HepG2 (cell line): Measurements from ENCODE around the gene HAT1. TPM values are rescaled to one million over a fixed set of nuclear protein-coding genes. Genes with fewer than 3 reads are reported as not detected.
A peak's percentile ranks its signal among the peaks of the same experiment; 100 is the strongest.

Source experiments
- ATF7-NPFF ChIP-seq: sonication (generic); formaldehyde crosslinking; IDR thresholded peaks from 2 replicates; pipeline ENCODE4 v1.8.1; 2023; ENCODE audit warnings: mild to moderate bottlenecking, low read depth, missing genetic modification reagents, moderate library complexity
- CENPX ChIP-seq: sonication (generic); formaldehyde crosslinking; IDR thresholded peaks from 2 replicates; pipeline ENCODE4 v1.9.0; 2021; ENCODE audit warnings: mild to moderate bottlenecking, missing genetic modification reagents, moderate library complexity
- EP300 ChIP-seq, 3 experiments: sonication (generic) in 1 of 3; formaldehyde crosslinking in 1 of 3; IDR thresholded peaks; 2 replicates each; pipeline versions ENCODE4 v1.5.1 to v1.6.1; 2011 to 2020; ENCODE audit warnings: low read depth in 2 of 3, low read length in 2 of 3, borderline replicate concordance in 1 of 3, improper control_type of control experiment in 1 of 3, mild to moderate bottlenecking in 1 of 3, missing genetic modification reagents in 1 of 3, moderate library complexity in 1 of 3
- KDM5B ChIP-seq: sonication (generic); formaldehyde crosslinking; IDR thresholded peaks from 2 replicates; pipeline ENCODE4 v1.4.0; 2020; ENCODE audit warnings: missing genetic modification reagents, mild to moderate bottlenecking, borderline replicate concordance
- KLF15 ChIP-seq: sonication (generic); formaldehyde crosslinking; IDR thresholded peaks from 2 replicates; pipeline ENCODE4 v1.8.1; 2023; ENCODE audit warnings: borderline replicate concordance, mild to moderate bottlenecking, inconsistent platforms, missing genetic modification reagents, mixed read lengths
- MEIS2 ChIP-seq: sonication (generic); formaldehyde crosslinking; IDR thresholded peaks from 2 replicates; pipeline ENCODE4 v1.9.0; 2021; ENCODE audit warnings: mild to moderate bottlenecking, missing genetic modification reagents
- MIER2 ChIP-seq: IDR thresholded peaks from 2 replicates; pipeline ENCODE4 v1.6.1; 2016; ENCODE audit warnings: missing biosample characterization, missing genetic modification reagents
- MTA3 ChIP-seq: sonication (generic); formaldehyde crosslinking; IDR thresholded peaks from 2 replicates; pipeline ENCODE4 v1.4.0; 2020; ENCODE audit warnings: missing genetic modification reagents
- NCOA5 ChIP-seq: sonication (generic); formaldehyde crosslinking; IDR thresholded peaks from 2 replicates; pipeline ENCODE4 v1.4.0; 2020; ENCODE audit warnings: missing genetic modification reagents
- NFIC ChIP-seq: IDR thresholded peaks from 2 replicates; pipeline ENCODE4 v1.6.1; 2012; ENCODE audit warnings: mild to moderate bottlenecking, low read length, inconsistent platforms
- NRL ChIP-seq: sonication (generic); formaldehyde crosslinking; IDR thresholded peaks from 2 replicates; pipeline ENCODE4 v1.5.0; 2020; ENCODE audit warnings: missing genetic modification reagents, mild to moderate bottlenecking, moderate library complexity, borderline replicate concordance
- ONECUT2 ChIP-seq: sonication (generic); formaldehyde crosslinking; IDR thresholded peaks from 2 replicates; pipeline ENCODE4 v1.4.0; 2020; ENCODE audit warnings: missing genetic modification reagents
- PLSCR1 ChIP-seq: sonication (generic); formaldehyde crosslinking; IDR thresholded peaks from 2 replicates; pipeline ENCODE4 v1.5.0; 2020; ENCODE audit warnings: missing genetic modification reagents, mild to moderate bottlenecking, borderline replicate concordance
- SOX5 ChIP-seq: IDR thresholded peaks from 2 replicates; pipeline ENCODE4 v1.6.1; 2016; ENCODE audit warnings: borderline replicate concordance
- SRSF4 ChIP-seq: fragments of 200-400 bp; formaldehyde crosslinking; IDR thresholded peaks from one replicate; pipeline ENCODE4 v1.6.1; 2018; ENCODE audit warnings: mild to moderate bottlenecking, low read depth, low read length, moderate library complexity; ENCODE audit not compliant: poor library complexity, severe bottlenecking
- WIZ ChIP-seq: sonication (generic); formaldehyde crosslinking; IDR thresholded peaks from 2 replicates; pipeline ENCODE4 v1.5.1; 2020; ENCODE audit warnings: mild to moderate bottlenecking, missing genetic modification reagents
- ZBTB20 ChIP-seq: sonication (generic); formaldehyde crosslinking; IDR thresholded peaks from 2 replicates; pipeline ENCODE4 v1.8.1; 2023; ENCODE audit warnings: missing genetic modification reagents, low read depth, mild to moderate bottlenecking, borderline replicate concordance
- ZC3H13 ChIP-seq: sonication (generic); formaldehyde crosslinking; IDR thresholded peaks from 2 replicates; pipeline ENCODE4 v1.8.1; 2023; ENCODE audit warnings: mild to moderate bottlenecking, missing genetic modification reagents, moderate library complexity
- ZFP36L2 ChIP-seq: sonication (generic); formaldehyde crosslinking; IDR thresholded peaks from 2 replicates; pipeline ENCODE4 v1.4.0; 2020; ENCODE audit warnings: missing genetic modification reagents
- ZNF333 ChIP-seq: sonication (generic); formaldehyde crosslinking; IDR thresholded peaks from 2 replicates; pipeline ENCODE4 v1.4.0; 2020; ENCODE audit warnings: mild to moderate bottlenecking, missing genetic modification reagents, borderline replicate concordance
- ZNF652 ChIP-seq: IDR thresholded peaks from 2 replicates; pipeline ENCODE4 v1.6.1; 2016; ENCODE audit warnings: low read depth, borderline replicate concordance
- ZNF879 ChIP-seq: sonication (generic); formaldehyde crosslinking; IDR thresholded peaks from 2 replicates; pipeline ENCODE4 v1.8.1; 2023; ENCODE audit warnings: missing genetic modification reagents
- ZSCAN31 ChIP-seq: sonication (generic); formaldehyde crosslinking; IDR thresholded peaks from 2 replicates; pipeline ENCODE4 v1.5.0; 2020; ENCODE audit warnings: low read depth, mild to moderate bottlenecking, missing genetic modification reagents
- polyA plus RNA-seq, 8 experiments: library from polyadenylated mRNA; depleted of rRNA in 3 of 8; stranded (reverse) in 7 of 8; unstranded in 1 of 8; fragments of >200 nt; fragmentation: Illumina TruSeq in 4 of 8; extraction: Trizol in 4 of 8; gene quantifications; 2 replicates each; pipeline versions ENCODE4 v1.2.1 to v1.2.3, GENCODE V29; 2011 to 2016; ENCODE audit warnings: low read depth in 4 of 8, missing spikeins in 1 of 8, mixed read lengths in 1 of 8; ENCODE audit not compliant: insufficient read depth in 1 of 8
- total RNA-seq, 5 experiments: library from RNA; depleted of rRNA; stranded (reverse); fragments of >200 nt; fragmentation: Illumina TruSeq; extraction: Trizol; gene quantifications; 2 replicates each; pipeline ENCODE4 v1.2.3, GENCODE V29; 2016; ENCODE audit warnings: low read depth in 1 of 5
- TF ChIP-seq, protein P1 (sequence below): fragments of 450-650 bp; IDR thresholded peaks from 2 replicates; pipeline ENCODE4 v1.6.1; 2017; ENCODE audit warnings: mild to moderate bottlenecking
- TF ChIP-seq, protein P2 (sequence below): sonication (generic); formaldehyde crosslinking; IDR thresholded peaks from 2 replicates; pipeline ENCODE4 v1.4.0; 2020; ENCODE audit warnings: missing genetic modification reagents

HAT1 gene
- total and polyA plus RNA-seq, 2 of the 13 experiments (the other 11 are each of a cell fraction or from before 2014, with no cell fraction given), result 45.4 to 119 TPM

DNA sequence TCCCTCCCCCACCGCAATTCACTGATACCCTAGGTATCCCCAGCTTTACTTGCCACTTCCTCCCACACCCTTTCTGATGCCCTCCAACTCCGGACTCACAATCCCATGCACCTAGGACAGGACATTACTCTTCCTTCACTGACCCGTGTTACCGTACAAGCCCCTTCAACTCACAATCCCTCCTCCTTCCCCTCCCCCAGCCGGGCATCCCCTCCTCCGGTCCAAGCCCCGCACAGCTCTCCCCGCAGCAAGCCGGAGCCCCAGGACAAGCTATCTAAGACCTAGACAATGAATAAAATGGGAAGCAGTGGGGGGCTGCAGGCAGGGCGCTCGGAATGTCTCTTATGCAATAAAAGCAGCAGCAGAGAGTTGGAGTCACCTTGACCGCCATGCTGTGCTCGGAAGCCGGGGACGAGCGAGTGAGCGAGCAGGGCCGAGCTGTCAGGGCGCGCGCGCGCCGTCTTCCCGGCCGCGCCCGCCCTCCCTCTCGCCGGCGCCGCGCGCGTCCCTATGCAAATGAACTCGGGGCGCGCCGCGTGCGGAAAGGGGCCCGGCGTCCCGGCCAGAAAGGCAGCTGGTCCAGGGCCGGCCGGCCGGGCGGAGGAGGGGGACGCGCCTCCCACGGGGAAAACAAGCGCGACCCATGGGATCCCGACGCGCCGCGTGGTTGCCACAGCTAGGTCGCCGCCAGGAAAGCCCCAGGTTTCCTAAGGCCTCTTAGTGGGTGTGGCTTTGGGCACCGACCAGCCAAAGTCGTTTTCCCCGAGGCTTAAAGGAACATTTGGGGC lies 28.2 kb upstream of the HAT1 start, which contains the start of gene SLC25A12 (continued):
- TF ChIP-seq SRSF4 (no peak), ATF7-NPFF (no peak), ZBTB20 (CRISPR knock-in tag) (no peak), CENPX (CRISPR knock-in tag) (no peak), ZC3H13 (CRISPR knock-in tag) (peak; percentile 47; the same call in 1 of the 2 replicates), ZNF652 (no peak), PLSCR1 (CRISPR knock-in tag) (no peak), SOX5 (CRISPR knock-in tag) (peak; percentile 31; the same call in 1 of the 2 replicates), ZNF879 (no peak), WIZ (CRISPR knock-in tag) (no peak), NCOA5 (no peak), ZFP36L2 (no peak), ZNF333 (no peak), NFIC (no peak), KDM5B (peak; percentile 40; the same call in 1 of the 2 replicates), NRL (CRISPR knock-in tag) (peak; percentile 51), MTA3 (CRISPR knock-in tag) (no peak), MIER2 (CRISPR knock-in tag) (no peak), EP300 (IDR thresholded peaks at IDR 0.05; ENCODE audit: low read depth in 2 of 2, low read length in 2 of 2) (no peak), EP300 (CRISPR knock-in tag; IDR thresholded peaks at IDR 0.05; ENCODE audit: borderline replicate concordance) (no peak), KLF15 (CRISPR knock-in tag) (no peak), MEIS2 (CRISPR knock-in tag) (peak; percentile 71; the same call in 1 of the 2 replicates), ZSCAN31 (CRISPR knock-in tag) (peak; percentile 74; the same call in 1 of the 2 replicates), ONECUT2 (CRISPR knock-in tag) (no peak)
- TF ChIP-seq, protein P1, sequence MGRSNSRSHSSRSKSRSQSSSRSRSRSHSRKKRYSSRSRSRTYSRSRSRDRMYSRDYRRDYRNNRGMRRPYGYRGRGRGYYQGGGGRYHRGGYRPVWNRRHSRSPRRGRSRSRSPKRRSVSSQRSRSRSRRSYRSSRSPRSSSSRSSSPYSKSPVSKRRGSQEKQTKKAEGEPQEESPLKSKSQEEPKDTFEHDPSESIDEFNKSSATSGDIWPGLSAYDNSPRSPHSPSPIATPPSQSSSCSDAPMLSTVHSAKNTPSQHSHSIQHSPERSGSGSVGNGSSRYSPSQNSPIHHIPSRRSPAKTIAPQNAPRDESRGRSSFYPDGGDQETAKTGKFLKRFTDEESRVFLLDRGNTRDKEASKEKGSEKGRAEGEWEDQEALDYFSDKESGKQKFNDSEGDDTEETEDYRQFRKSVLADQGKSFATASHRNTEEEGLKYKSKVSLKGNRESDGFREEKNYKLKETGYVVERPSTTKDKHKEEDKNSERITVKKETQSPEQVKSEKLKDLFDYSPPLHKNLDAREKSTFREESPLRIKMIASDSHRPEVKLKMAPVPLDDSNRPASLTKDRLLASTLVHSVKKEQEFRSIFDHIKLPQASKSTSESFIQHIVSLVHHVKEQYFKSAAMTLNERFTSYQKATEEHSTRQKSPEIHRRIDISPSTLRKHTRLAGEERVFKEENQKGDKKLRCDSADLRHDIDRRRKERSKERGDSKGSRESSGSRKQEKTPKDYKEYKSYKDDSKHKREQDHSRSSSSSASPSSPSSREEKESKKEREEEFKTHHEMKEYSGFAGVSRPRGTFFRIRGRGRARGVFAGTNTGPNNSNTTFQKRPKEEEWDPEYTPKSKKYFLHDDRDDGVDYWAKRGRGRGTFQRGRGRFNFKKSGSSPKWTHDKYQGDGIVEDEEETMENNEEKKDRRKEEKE, result no peak
- TF ChIP-seq, protein P2, sequence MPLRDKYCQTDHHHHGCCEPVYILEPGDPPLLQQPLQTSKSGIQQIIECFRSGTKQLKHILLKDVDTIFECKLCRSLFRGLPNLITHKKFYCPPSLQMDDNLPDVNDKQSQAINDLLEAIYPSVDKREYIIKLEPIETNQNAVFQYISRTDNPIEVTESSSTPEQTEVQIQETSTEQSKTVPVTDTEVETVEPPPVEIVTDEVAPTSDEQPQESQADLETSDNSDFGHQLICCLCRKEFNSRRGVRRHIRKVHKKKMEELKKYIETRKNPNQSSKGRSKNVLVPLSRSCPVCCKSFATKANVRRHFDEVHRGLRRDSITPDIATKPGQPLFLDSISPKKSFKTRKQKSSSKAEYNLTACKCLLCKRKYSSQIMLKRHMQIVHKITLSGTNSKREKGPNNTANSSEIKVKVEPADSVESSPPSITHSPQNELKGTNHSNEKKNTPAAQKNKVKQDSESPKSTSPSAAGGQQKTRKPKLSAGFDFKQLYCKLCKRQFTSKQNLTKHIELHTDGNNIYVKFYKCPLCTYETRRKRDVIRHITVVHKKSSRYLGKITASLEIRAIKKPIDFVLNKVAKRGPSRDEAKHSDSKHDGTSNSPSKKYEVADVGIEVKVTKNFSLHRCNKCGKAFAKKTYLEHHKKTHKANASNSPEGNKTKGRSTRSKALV, result no peak; the same call in 1 of the 2 replicates
